H1 (cell line): Measurements from ENCODE around the gene BBS2. TPM values are rescaled to one million over a fixed set of nuclear protein-coding genes. Genes with fewer than 3 reads are reported as not detected.
A peak's percentile ranks its signal among the peaks of the same experiment; 100 is the strongest.

ENCODE experiments used
- CTCF ChIA-PET: fragments of 300-600 bp; sonication (Branson Sonifier 250); formaldehyde crosslinking; loops from one replicate; lab custom pipeline; 2021; ENCODE audit not compliant: partially characterized antibody; lab: Charles Lee
- POLR2A ChIA-PET: fragments of 300-600 bp; sonication (Branson Sonifier 250); formaldehyde crosslinking; loops from one replicate; lab custom pipeline; 2021; ENCODE audit warnings: inconsistent platforms; ENCODE audit not compliant: partially characterized antibody; lab: Charles Lee
- DNase-seq, 2 experiments: peaks; one replicate each; pipeline versions ENCODE4 v3.0.0 to v3.0.0-alpha.2; 2010 to 2022; ENCODE audit warnings: low spot score in 2 of 2, low read depth in 1 of 2, mixed read lengths in 1 of 2
- FAIRE-seq: peaks from 2 replicates; lab custom pipeline; 2011; peaks lifted over from hg19 to GRCh38; lab: Jason Lieb, UNC
- H2AFZ ChIP-seq: 2 replicates; pipeline ENCODE4 v1.8.1; 2012; ENCODE audit warnings: low read length, inconsistent platforms
- H2AK5ac ChIP-seq: 2 replicates; pipeline ENCODE4 v1.6.1; 2013; ENCODE audit warnings: low read depth, low read length
- H2BK120ac ChIP-seq: replicated peaks from 2 replicates; pipeline ENCODE3; 2013; ENCODE audit warnings: low read depth, low read length, inconsistent platforms
- H2BK12ac ChIP-seq: 2 replicates; pipeline ENCODE4 v1.6.1; 2013; ENCODE audit warnings: low read depth, low read length
- H2BK15ac ChIP-seq: 2 replicates; pipeline ENCODE4 v1.6.1; 2013; ENCODE audit warnings: low read length
- H2BK20ac ChIP-seq: 2 replicates; pipeline ENCODE4 v1.6.1; 2013; ENCODE audit warnings: low read length
- H2BK5ac ChIP-seq: 2 replicates; pipeline ENCODE4 v1.6.1; 2013; ENCODE audit warnings: low read depth, low read length
- H3K14ac ChIP-seq: 2 replicates; pipeline ENCODE4 v1.6.1; 2013; ENCODE audit warnings: inconsistent platforms; ENCODE audit not compliant: insufficient read length
- H3K18ac ChIP-seq: 2 replicates; pipeline ENCODE4 v1.6.1; 2013; ENCODE audit warnings: low read length; ENCODE audit errors: extremely low read depth
- H3K23ac ChIP-seq: 2 replicates; pipeline ENCODE4 v1.6.1; 2013; ENCODE audit warnings: inconsistent platforms; ENCODE audit not compliant: insufficient read length
- H3K23me2 ChIP-seq: 2 replicates; pipeline ENCODE4 v1.6.1; 2013; ENCODE audit warnings: low read depth, low read length
- H3K27ac ChIP-seq: 2 replicates; pipeline ENCODE4 v1.6.1; 2011; ENCODE audit warnings: low read depth, low read length, inconsistent platforms
- H3K27me3 ChIP-seq, 4 experiments: replicated peaks in 1 of 4; 1 replicate in 1 of 4; 2 replicates in 3 of 4; pipeline versions ENCODE4 v1.6.1 to v1.8.1; 2011 to 2013; ENCODE audit warnings: low read length in 3 of 4, mild to moderate bottlenecking in 3 of 4, inconsistent platforms in 2 of 4, mixed read lengths in 2 of 4, moderate library complexity in 1 of 4; ENCODE audit not compliant: control insufficient read depth in 3 of 4, insufficient read depth in 3 of 4; ENCODE audit errors: extremely low read depth in 1 of 4
- H3K36me3 ChIP-seq, 4 experiments: 2 replicates each; pipeline versions ENCODE4 v1.6.1 to v1.8.1; 2011 to 2013; ENCODE audit warnings: mild to moderate bottlenecking in 4 of 4, low read length in 3 of 4, moderate library complexity in 2 of 4, control low read depth in 1 of 4, inconsistent platforms in 1 of 4; ENCODE audit not compliant: insufficient read depth in 4 of 4, control insufficient read depth in 2 of 4
- H3K4ac ChIP-seq: replicated peaks from 2 replicates; pipeline ENCODE3; 2013; ENCODE audit warnings: low read length, low read depth, mixed read lengths, inconsistent platforms; ENCODE audit not compliant: insufficient read length
- H3K4me1 ChIP-seq, 4 experiments: replicated peaks in 1 of 4; 1 replicate in 1 of 4; 2 replicates in 3 of 4; pipeline versions ENCODE4 v1.6.1 to v1.8.1; 2011 to 2013; ENCODE audit warnings: low read length in 3 of 4, inconsistent platforms in 2 of 4, mixed read lengths in 1 of 4; ENCODE audit not compliant: insufficient read depth in 4 of 4, control insufficient read depth in 3 of 4
- H3K4me2 ChIP-seq, 2 experiments: 2 replicates each; pipeline versions ENCODE4 v1.6.1 to v1.8.1; 2011 to 2013; ENCODE audit warnings: low read depth in 2 of 2, low read length in 2 of 2, control low read depth in 1 of 2, inconsistent platforms in 1 of 2, mild to moderate bottlenecking in 1 of 2; ENCODE audit not compliant: insufficient read depth in 1 of 2
- H3K4me3 ChIP-seq, 4 experiments: fragments of 200-600, 300-600 bp in 1 of 4; sonication (generic), shearing (Covaris generic), sonication (Bioruptor Twin) in 1 of 4; 2 replicates each; pipeline versions ENCODE4 v1.5.1 to v1.8.1; 2011 to 2016; ENCODE audit warnings: low read length in 4 of 4, low read depth in 3 of 4, control low read depth in 2 of 4, inconsistent platforms in 2 of 4, mild to moderate bottlenecking in 2 of 4, mixed read lengths in 1 of 4, moderate library complexity in 1 of 4; ENCODE audit not compliant: insufficient read depth in 2 of 4; ENCODE audit errors: extremely low read depth in 1 of 4
- H3K56ac ChIP-seq: replicated peaks from 2 replicates; pipeline ENCODE3; 2013; ENCODE audit warnings: low read depth, mild to moderate bottlenecking, mixed read lengths, low read length, inconsistent platforms; ENCODE audit not compliant: insufficient read length
- H3K79me1 ChIP-seq: 2 replicates; pipeline ENCODE4 v1.6.1; 2013; ENCODE audit warnings: low read depth, low read length, control low read depth
- H3K79me2 ChIP-seq, 2 experiments: 2 replicates each; pipeline versions ENCODE4 v1.6.1 to v1.8.1; 2012 to 2013; ENCODE audit warnings: low read length in 2 of 2, mild to moderate bottlenecking in 2 of 2, inconsistent platforms in 1 of 2; ENCODE audit not compliant: insufficient read depth in 2 of 2, control insufficient read depth in 1 of 2
- H3K9ac ChIP-seq, 4 experiments: replicated peaks in 1 of 4; 1 replicate in 1 of 4; 2 replicates in 3 of 4; pipeline versions ENCODE4 v1.6.1 to v1.8.1; 2011 to 2013; ENCODE audit warnings: low read depth in 3 of 4, low read length in 3 of 4, control low read depth in 2 of 4, mild to moderate bottlenecking in 2 of 4, moderate library complexity in 2 of 4, inconsistent platforms in 1 of 4; ENCODE audit errors: extremely low read depth in 1 of 4
- H3K9me3 ChIP-seq, 2 experiments: 2 replicates each; pipeline versions ENCODE4 v1.6.1 to v1.8.1; 2012 to 2013; ENCODE audit warnings: mild to moderate bottlenecking in 2 of 2, moderate library complexity in 2 of 2, control low read depth in 1 of 2, inconsistent platforms in 1 of 2, low read depth in 1 of 2, low read length in 1 of 2, mixed read lengths in 1 of 2; ENCODE audit not compliant: insufficient read depth in 2 of 2
- H4K20me1 ChIP-seq, 2 experiments: replicated peaks in 1 of 2; 2 replicates each; pipeline versions ENCODE3 to v1.8.1; 2011 to 2013; ENCODE audit warnings: inconsistent platforms in 2 of 2, low read length in 2 of 2, mild to moderate bottlenecking in 1 of 2; ENCODE audit not compliant: insufficient read depth in 2 of 2, control insufficient read depth in 1 of 2
- H4K5ac ChIP-seq: 2 replicates; pipeline ENCODE4 v1.6.1; 2013; ENCODE audit warnings: low read length, low read depth, mixed read lengths, inconsistent platforms; ENCODE audit not compliant: insufficient read length
- H4K8ac ChIP-seq: 2 replicates; pipeline ENCODE4 v1.8.0; 2013; ENCODE audit warnings: mild to moderate bottlenecking, moderate library complexity, low read length, inconsistent platforms; ENCODE audit not compliant: insufficient read depth; ENCODE audit errors: extremely low read depth
- H4K91ac ChIP-seq: replicated peaks from 2 replicates; pipeline ENCODE3; 2013; ENCODE audit warnings: low read length, mixed read lengths, inconsistent platforms; ENCODE audit not compliant: insufficient read length
- ATF3 ChIP-seq: IDR thresholded peaks from 2 replicates; pipeline ENCODE4 v1.6.1; 2011; ENCODE audit warnings: low read depth, mild to moderate bottlenecking, low read length; ENCODE audit not compliant: insufficient read depth
- CEBPB ChIP-seq: IDR thresholded peaks from 2 replicates; pipeline ENCODE4 v1.6.1; 2012; ENCODE audit warnings: low read depth, low read length
- CHD1 ChIP-seq: IDR thresholded peaks from 2 replicates; pipeline ENCODE4 v1.6.1; 2012; ENCODE audit warnings: low read depth, low read length, improper control_type of control experiment
- EGR1 ChIP-seq: IDR thresholded peaks from 2 replicates; pipeline ENCODE4 v1.6.1; 2011; ENCODE audit warnings: low read depth, low read length, borderline replicate concordance
- GTF2F1 ChIP-seq: IDR thresholded peaks from 2 replicates; pipeline ENCODE4 v1.6.1; 2012; ENCODE audit warnings: low read depth, low read length, improper control_type of control experiment, borderline replicate concordance
- JUND ChIP-seq: IDR thresholded peaks from 2 replicates; pipeline ENCODE4 v1.6.1; 2011; ENCODE audit warnings: mild to moderate bottlenecking, improper control_type of control experiment, low read length
- KDM1A ChIP-seq: fragments of 200-600, 300-600 bp; sonication (generic); IDR thresholded peaks from 2 replicates; pipeline ENCODE4 v1.7.1; 2016; ENCODE audit warnings: mild to moderate bottlenecking, low read length, borderline replicate concordance
- MAX ChIP-seq: IDR thresholded peaks from 2 replicates; pipeline ENCODE4 v1.6.1; 2012; ENCODE audit warnings: inconsistent platforms
- RBBP5 ChIP-seq: IDR thresholded peaks from 2 replicates; pipeline ENCODE4 v1.7.1; 2012; ENCODE audit warnings: low read depth, mild to moderate bottlenecking, inconsistent platforms, low read length, moderate library complexity, borderline replicate concordance
- RNF2 ChIP-seq: fragments of 200-900, 300-1000 bp; sonication (generic); IDR thresholded peaks from 2 replicates; pipeline ENCODE4 v1.7.1; 2016; ENCODE audit warnings: borderline replicate concordance, low read depth, mild to moderate bottlenecking, antibody characterized with exemption, low read length; ENCODE audit not compliant: poor library complexity, severe bottlenecking; ENCODE audit errors: missing control alignments
- TAF1 ChIP-seq: IDR thresholded peaks from 2 replicates; pipeline ENCODE4 v1.6.1; 2011; ENCODE audit warnings: mild to moderate bottlenecking, low read depth, low read length
- ZNF274 ChIP-seq: IDR thresholded peaks from 2 replicates; pipeline ENCODE4 v1.7.0; 2012; ENCODE audit warnings: low read length, borderline replicate concordance; ENCODE audit errors: extremely low read depth
- WGBS, 2 experiments: shearing (Covaris generic) in 1 of 2; methylation state at CpG; one replicate each; pipeline versions ENCODE4 v1.1.6 to v1.1.7; 2013 to 2015; ENCODE audit warnings: low lambda C conversion rate in 2 of 2, mixed read lengths in 2 of 2, inconsistent platforms in 1 of 2, low coverage in 1 of 2, missing lambda C conversion rate in 1 of 2; ENCODE audit not compliant: insufficient replicate concordance in 2 of 2, insufficient coverage in 1 of 2, insufficient read length in 1 of 2; ENCODE audit errors: extremely low coverage in 1 of 2, missing lambda C conversion rate in 1 of 2; 5-methylcytosine and 5-hydroxymethylcytosine counted together
- polyA plus RNA-seq, 7 experiments: library from polyadenylated mRNA; depleted of rRNA in 3 of 7; stranded (reverse) in 5 of 7; unstranded in 2 of 7; fragments of >200 nt in 5 of 7; fragments of 200-250 nt in 2 of 7; gene quantifications; 1 replicate in 5 of 7; 2 replicates in 1 of 7; 4 replicates in 1 of 7; pipeline versions ENCODE4 v1.2.1 to v1.2.3, GENCODE V29; 2011 to 2013; ENCODE audit warnings: missing spikeins in 2 of 7, mixed read lengths in 2 of 7
- total RNA-seq: library from RNA; stranded (reverse); fragmentation: NEBNext Ultra II Directional; extraction: Animal tissue kit (Norgen Biotek cat#: 25700); gene quantifications from 2 replicates; pipeline ENCODE4 v1.2.1, GENCODE V29; 2021

Gene BBS2
- total and polyA plus RNA-seq, 2 of the 8 experiments (the other 6 are each of a cell fraction or from before 2014, with no cell fraction given) = 12.3 to 15.1 TPM

DNA sequence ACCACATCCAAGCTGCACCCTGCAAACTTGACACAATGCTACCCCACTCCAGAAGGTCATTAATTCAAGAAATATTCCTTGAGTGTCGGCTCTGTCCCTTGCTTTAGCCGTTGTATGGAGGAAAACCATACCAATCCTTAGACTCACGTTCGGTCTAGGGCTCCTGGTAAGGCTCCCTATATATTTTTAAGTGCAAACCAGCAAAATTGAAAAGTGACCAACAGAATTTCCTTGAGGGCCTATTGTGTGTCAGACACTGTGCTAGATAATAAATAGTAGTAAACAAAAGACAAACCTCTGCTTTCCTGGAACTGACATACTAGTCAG, 390 bp upstream of the BBS2 start:
- H3K23ac ChIP-seq = no peak overlapping the region
- no peak overlapping the region for H4K5ac ChIP-seq
- DNase-seq = no peak
- H4K91ac ChIP-seq = no peak overlapping the region
- peak overlapping the region in 1 of 4 experiments; percentile 8; a peak in 1 of 7 replicates for H3K9ac ChIP-seq
- peaks cover 0 to 7% (median 1%) of the 10 kb centered on the region in 4 experiments; a peak in 4 of 7 replicates for H3K27me3 ChIP-seq
- CTCF ChIA-PET = interaction anchor here (0.9 to 1.2 kb wide), 2 partner anchors 9 to 12 kb away, joined by 5 to 6 read pairs; no protein-coding TSS in a partner anchor
- no peak overlapping the region for H3K4ac ChIP-seq
- H2BK120ac ChIP-seq = no peak overlapping the region
- H3K56ac ChIP-seq = no peak overlapping the region
- H3K4me1 ChIP-seq = no peaks in the 10 kb centered on the region; a peak in 1 of 7 replicates
- no peak overlapping the region for H2BK15ac ChIP-seq
- H2BK12ac ChIP-seq = no peak overlapping the region
- no peak overlapping the region for H3K14ac ChIP-seq
- no peaks in the 10 kb centered on the region for H4K20me1 ChIP-seq
- no peak overlapping the region for H3K27ac ChIP-seq
- peak overlapping the region; percentile 83 to 89 for H3K4me2 ChIP-seq
- no peak overlapping the region for H2AK5ac ChIP-seq
- no peaks in the 10 kb centered on the region for H3K9me3 ChIP-seq
- H3K4me3 ChIP-seq = peak overlapping the region; percentile 64 to 94 (median 84); a peak in 7 of 8 replicates
- FAIRE-seq = no peak
- 50% methylated on average over 4 of the region's 4 CpGs; no CpG with 5 or more reads in 1 of the 2 experiments for WGBS, 2 experiments
- H3K36me3 ChIP-seq = no peaks in the 10 kb centered on the region
- peak overlapping the region; percentile 100 for H2AFZ ChIP-seq
- H3K23me2 ChIP-seq = peaks cover 5% of the 10 kb centered on the region; the same call in 1 of the 2 replicates
- POLR2A ChIA-PET = interaction anchor here (1.0 kb wide), 1 partner anchor 157 kb away, joined by 3 read pairs; no protein-coding TSS in a partner anchor
- H2BK20ac ChIP-seq = no peak overlapping the region
- H3K79me2 ChIP-seq = no peaks in the 10 kb centered on the region
- no peak for TF ChIP-seq RBBP5
- no peak for TF ChIP-seq KDM1A
- no peak for TF ChIP-seq GTF2F1
- TF ChIP-seq ZNF274 = no peak
- no peak for TF ChIP-seq ATF3
- TF ChIP-seq EGR1 = no peak
- TF ChIP-seq MAX = no peak
- no peak for TF ChIP-seq RNF2
- TF ChIP-seq TAF1 = no peak
- TF ChIP-seq JUND = no peak
- no peak for TF ChIP-seq CHD1
- no peak for TF ChIP-seq CEBPB
- TF ChIP-seq, all 59 proteins: peak for 0
- Histone ChIP-seq H3K18ac (peak overlapping the region; percentile 75; the same call in 1 of the 2 replicates), H2BK5ac (0 out of 2 replicates have a peak overlapping the region, but pooled peaks have one; percentile 67), H4K8ac (peak overlapping the region; percentile 53; the same call in 1 of the 2 replicates), H3K79me1 (no peaks in the 10 kb centered on the region)
